GM18502 (cell line): Measurements from ENCODE around the gene MLPH.
"Not testable (repeated sequence)": the region's sequence is repeated elsewhere in the genome, so short reads cannot be mapped to it uniquely, and the experiment has no call there.

ENCODE experiments used
- ATAC-seq: cut with Tn5 transposase; IDR thresholded peaks from one replicate; pipeline ENCODE4 v1.9.1; 2021; ENCODE audit warnings: mild to moderate bottlenecking; ENCODE audit not compliant: unreplicated experiment, poor library complexity

MLPH gene

DNA sequence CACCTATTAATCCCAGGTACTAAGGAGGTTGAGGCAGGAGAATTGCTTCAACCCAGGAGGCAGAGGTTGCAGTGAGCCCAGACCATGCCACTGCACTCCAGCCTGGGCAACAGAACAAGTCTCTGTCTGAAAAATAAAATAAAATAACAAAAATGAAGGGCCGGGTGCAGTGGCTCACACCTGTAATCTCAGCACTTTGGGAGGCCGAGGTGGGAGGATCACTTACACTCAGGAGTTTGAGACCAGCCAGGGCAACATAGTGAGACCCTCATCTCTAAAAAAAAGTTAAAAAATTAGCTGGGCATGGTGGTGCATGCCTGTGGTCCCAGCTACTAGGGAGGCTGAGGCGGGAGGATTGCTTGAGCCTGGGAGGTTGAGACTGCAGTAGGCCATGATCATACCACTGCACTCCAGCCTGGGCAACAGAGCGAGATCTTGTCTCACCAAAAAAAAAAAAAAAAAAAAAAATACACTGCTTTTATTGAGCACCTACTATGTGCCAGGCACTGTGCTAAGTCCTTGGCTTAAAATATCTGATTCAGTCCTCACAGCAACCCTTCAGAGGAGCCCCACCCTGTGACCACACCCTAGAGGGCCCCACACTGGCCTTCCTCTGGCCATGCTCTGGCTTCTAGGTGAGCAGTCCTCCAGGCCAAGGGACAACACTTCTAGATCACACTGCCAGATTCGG lies 108.9 kb downstream of the MLPH start:
- not testable (repeated sequence) for ATAC-seq

DNA sequence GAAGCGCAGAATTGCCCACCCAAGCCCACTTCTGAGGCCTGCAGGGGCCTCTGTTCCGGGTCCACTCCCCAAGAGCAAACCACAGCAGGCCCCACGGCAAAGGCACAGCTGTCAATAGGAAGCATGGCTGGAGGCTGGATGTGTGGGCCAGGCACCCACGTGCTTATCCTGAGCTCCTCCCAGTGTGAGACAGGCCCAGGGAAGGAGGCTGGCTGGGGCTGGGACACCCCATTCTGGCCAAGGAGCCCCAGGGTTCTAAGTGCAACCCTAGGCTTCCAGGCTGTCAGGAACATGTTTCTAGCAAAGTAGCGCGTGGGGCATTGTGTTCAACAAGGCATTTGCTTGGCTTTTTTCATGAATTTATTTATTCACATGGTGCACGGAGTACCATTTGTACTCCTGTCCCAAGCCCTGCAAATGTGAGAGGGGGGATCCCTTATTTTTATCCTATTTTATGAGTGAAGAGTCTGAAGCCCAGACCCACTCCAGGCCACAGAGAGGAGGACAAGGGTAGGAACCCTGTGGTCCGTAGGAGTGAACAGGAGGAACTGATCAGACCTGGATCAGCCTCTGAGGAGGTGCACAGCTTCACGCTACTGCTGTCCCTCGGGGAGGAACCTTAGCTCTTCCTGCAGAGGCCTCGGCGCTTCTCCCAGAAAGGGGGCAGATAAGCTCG lies 109.6 kb downstream of the MLPH start:
- no peak for ATAC-seq

DNA sequence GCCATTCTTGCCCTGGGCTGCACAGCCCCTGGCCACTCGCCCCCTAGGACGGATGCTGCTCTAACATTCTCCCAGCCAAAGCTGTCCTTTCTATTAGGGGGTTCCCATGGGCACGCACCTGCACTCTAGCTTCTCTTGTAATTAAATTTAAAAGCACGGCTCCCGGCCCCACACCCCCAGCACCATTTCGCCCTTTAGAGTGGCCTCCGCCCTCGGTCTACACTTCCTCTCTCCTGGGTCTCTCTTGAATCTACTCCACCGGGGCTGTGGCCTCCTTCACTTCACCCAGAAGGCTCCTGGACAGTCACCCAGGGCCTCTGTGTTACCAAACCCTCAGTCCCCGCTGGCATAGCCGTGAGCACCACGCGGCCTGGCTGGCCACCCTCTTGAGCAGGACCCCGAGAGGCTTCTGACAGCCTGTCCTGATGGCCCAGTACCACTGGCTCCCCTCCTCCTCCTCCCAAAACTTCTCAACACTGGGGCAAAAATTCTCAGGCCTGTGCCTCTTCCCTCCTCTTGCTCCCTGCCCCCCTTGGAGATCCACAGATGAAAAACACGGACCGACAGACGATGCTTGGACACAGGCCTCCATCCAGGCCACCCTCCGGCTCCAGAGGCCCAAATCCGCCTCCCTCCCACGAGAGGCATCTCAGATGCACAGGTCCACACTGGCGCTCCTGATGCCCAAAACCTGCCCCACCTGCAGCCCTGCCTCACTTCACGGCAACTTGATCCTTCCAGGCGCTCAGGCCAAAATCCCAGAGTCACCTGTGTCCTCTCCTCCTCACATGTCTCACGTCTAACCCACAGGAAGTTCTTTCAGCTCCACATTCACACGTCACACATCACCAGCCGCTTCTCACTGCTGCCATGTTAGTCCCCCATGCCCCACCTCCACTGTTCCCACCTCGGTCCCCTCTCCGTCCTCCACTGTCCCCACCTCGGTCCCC lies 110.4 kb downstream of the MLPH start:
- no peak for ATAC-seq

DNA sequence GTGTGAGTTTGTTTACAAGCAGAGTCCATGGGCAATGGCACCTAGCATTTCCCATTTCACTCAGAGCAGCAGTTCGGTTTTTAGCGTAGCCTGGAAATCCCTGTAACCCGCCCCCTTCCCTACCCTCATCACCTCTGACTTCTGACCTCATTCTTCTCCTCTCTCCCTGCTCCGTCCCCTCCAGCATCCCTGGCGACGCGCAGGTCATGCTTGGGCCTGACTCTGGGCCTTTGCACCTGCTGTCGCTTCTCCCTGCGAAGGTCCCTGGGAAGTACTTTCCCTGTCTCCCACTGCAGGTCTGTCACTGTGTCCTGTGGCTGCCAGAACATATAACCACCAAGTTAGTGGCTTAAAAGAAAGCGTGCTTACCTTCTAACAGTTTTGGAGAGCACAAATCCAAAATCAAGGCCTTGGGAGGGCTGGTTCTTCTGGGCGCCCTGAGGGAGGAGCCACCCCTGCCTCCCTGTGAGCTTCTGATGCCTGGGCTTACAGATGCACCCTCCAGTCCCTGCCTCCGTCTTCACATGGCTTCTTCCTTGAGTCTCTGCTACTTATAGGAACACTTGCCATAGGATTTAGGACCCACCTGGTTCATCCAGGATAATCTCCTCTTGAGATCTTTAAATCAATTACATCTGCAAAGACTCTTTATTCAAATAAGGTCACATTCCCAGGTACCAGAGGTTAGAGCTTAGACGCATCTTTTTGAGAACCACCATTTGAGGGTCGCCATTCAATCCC lies 111.6 kb downstream of the MLPH start:
- ATAC-seq, result no peak

DNA sequence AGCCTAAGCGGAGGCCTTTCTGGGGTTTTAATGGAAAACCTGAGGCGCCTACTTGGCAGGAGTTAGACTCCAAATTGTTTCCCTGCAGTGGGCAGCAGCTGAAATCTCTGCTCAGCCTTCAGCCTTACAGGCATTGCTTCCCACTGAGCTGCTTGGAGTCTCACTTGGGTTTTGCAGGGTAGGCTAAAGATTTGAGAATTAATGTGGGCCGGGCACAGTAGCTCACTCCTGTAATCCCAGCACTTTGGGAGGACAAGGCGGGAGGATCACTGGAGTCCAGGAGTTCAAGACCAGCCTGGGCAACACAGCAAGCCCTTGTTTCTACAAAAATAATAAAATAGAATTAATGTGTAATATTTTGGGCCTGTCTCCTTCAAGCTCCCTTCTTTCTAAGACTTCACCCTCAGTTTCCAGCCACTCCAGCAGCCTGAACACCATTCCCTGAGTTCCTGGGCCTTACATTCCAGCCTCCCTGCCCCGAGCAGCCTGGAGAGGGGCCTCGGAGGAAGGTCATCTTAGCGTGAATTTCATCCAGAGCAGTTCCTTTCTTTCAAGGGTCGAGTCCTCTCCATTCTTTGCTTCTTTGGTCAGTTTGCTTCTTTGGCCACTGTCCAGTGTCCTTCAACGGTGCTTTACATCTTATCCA lies 112.5 kb downstream of the MLPH start:
- ATAC-seq, result no peak

DNA sequence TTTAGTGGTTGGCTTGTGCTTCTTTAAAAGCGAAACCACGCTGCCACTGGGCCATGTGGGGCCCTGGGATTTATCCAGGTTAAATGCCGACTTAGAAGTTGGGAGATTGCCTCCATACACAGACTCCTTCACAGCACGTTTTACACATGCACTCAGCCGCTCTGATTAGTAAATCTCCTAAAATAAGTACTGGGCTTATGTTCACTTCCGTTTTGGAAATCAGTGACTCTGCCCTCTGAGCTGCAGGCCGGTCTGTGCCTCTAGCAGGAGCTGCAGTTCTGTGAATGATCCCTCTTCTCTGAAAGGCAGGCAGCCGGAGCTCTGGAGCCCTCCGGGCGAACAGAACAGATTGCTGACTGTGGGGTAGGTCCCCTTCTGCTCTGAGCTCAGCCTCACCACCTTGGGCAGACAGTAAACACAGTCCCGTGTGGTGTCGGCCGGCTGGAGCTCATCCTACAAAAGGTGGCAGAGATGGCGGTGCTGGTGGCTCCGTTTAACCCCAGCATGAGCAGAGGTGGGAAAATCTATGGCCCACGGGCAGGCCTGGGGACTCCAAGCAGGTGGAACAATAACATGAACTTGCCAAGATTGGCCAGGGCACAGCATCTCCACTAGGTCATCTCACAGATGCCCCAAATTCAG lies 113.3 kb downstream of the MLPH start:
- no peak for ATAC-seq

DNA sequence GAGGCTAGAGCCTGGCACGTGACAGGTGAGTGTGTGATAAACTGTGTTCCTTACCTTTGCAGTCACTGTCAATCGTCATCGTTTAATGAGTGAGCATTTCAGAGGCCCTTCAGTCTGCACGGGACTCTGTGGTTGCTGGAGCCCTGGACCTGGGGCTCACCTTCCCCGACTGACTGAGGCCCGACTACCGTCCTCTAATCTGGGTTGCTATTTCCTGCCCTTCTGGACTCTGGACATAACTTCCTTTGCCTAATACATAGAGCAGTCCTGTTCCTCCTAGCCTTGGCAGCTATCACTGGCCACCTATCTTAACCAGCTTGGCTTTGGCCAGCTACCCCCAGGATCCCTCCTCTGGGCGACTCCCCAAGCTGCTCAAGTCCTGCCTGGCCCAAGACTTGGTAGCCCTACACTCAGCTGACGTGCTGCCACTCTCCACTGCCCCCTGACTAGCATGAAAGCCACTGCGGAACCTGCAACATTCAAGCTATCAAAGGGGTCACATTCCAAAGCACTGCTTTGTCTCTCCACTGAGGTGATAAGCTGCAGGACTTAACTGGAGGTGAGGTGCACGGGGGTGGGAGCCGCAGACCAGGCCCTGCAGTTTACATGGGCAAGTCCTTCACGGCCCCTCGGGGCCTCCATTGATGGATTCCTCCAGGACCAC lies 114.5 kb downstream of the MLPH start:
- ATAC-seq, result no peak

DNA sequence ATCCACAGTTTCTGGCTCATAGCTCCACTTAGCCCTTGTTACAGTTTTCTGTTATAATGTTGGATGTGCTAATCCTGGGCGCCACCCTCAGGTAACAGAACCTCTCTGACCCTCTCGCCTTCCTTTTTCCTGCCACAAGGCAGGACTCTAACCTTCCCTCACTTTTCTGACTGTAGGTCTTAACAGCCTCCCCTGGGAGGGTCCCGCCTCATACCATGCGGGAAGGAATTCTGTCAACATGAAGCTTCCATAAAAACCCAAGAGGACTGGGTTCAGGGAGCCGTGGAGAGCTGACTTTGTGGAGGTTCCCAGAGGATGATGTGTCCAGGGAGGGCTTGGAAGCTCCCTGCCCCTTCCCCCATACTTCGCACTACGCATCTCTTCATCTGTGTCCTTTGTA lies 115.4 kb downstream of the MLPH start:
- ATAC-seq, result no peak

DNA sequence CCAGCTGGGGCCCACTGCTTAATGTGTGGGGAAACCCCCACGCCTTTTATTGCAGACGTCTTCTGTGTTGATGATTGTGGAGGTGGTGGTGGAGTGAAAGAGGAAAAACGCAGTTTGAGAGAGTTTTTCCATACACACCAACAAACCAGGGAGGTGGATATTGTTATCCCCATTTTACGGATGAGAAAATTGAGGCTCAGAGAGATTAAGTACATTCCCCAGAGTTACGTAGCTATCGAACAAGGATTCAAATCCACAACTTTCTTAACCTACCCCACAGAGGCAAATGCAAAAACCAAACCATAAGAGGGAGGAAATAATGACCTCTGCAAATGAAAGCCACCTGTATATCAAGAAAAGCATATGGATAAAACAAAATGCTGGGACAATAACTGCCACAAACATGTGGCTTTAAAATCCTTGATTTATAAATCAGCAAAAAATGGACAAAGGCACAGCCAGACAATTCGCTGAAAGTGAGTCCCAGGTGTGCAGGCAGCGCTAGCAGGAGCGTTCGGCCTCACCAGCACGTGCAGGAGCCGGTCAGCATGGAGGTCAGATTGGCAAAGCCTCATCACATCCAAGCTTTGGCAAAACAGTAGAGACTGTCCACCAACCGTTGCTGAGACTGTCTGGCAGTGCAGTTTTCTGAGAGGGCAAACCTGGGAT lies 116.1 kb downstream of the MLPH start:
- no peak for ATAC-seq

DNA sequence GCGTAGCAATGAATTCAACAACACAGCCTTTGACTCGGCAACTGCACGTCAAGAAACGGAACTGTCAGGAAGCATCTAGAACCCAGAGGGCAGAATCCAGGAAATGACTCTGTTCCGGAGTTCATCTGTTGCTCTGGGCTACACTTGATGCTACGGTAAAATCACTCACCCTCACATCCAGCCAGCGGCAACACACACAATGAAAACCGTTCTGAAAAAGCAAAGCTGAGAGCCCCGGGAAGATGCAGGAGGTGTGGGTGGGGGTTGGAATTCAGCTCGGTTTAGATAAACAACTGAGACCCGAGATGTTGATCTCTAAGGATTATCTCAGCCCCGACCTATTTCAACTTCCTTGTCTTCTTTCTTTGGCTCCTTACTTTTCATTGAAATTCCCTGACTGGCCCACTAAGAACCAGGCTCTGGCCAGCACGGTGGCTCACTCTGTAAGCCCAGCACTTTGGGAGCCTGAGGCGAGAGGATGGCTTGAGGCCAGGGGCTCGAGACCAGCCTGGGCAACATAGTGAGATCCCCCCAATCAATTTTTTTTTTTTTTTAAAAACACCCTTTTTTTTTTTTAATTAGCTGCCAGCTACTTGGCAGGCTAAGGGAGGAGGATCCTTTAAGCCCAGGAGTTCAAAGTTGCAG lies 116.8 kb downstream of the MLPH start:
- ATAC-seq, result peak; percentile 53

DNA sequence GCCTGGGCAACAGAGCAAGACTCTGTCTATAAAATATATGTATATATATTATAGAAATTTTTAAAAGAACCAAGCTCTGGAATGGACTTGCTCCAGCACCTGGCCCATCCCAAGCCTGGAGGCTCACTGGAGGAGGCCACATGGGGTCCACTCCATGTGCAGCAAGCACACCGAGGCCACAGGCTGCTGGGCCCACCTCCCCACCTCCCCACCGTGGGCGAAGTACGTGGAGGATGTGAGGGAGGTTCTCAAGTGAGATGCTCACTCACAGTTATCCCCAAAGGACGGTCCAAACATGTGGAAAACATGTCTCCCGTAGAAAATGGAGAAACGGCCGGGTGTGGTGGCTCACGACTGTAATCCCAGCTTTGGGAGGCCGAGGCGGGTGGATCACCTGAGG lies 117.3 kb downstream of the MLPH start:
- no peak for ATAC-seq
